GM11168 (cell line): ENCODE data around the gene SAPCD2.

Experiments used
- in situ Hi-C: fragments of 300-500 bp; cut with MboI; formaldehyde crosslinking; loops from one replicate; pipeline ENCODE4 v1.12.0; 2022; ENCODE audit warnings: low sequenced_read_pairs; ENCODE audit not compliant: unreplicated experiment

Gene SAPCD2

DNA sequence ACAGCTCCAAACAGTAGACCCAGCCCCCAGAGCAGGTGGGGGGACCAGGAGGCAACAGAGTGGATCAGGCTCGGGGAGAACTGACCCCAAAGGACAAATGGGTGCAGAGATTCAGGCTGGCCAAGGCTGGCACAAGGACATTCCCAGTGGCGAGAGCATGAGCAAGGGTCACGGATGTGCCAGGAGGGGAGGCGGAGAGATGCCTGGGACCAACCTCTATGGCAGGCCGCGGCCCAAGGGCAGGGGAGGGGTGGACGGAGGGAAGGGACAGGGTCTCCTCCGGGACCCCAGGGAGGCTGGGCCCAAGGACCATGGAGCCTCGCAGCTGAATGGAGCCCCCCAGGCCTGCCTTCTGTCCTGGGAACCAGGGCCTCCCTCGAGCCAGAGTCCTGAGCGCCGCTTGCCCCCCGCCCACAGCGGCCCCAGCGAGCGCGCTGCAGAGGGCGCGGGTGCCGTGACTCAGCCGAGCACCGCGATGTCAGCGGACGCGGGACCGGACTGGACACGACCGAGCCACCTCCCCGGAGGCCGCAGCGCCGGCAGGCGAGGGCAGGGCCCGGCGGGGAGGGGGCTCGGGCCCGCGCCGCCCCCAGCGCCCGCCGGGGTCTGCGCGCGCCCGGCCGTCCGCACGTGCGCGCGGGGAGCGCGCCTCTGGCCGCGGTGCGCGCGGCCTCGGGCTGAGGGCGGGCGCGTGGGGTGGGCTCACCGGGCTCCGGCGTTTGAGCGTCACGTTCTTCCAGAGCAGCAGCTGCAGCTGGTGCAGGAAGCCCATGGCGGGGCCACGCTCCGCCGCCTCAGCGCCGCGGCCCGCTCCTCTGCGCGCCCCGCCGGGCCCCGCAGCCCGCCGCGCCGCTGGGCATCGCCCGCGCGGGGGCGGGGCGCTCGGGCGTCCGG lies 42.7 kb downstream of the SAPCD2 start, which contains the start of gene ABCA2:
TSS of gene ABCA2 (minus strand) at position 869 of the 894 bp plus-strand sequence. CDS start at position 772, 97 bp downstream.
- in situ Hi-C loops = no loop called here

DNA sequence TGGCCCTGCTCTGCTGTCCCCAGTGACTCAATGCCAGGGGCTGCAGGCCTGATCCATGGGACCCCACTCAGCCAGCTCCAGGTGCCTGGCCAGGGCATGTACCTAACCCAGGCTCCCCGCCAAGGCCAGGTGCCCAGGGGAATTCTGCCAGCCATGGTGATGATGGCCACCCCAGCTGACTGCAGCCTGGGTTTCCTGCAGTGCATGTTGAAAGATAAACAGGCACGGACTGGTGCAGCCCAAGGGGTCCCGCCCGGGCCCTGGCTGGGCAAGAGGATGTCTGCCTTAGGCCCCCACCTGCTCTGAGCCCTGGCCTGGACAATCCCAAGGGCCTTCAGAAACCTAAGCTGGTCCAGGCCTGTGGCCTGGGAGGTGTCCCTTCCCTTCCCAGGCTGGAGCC lies 43.5 kb downstream of the SAPCD2 start:
- in situ Hi-C loops = no loop called here

DNA sequence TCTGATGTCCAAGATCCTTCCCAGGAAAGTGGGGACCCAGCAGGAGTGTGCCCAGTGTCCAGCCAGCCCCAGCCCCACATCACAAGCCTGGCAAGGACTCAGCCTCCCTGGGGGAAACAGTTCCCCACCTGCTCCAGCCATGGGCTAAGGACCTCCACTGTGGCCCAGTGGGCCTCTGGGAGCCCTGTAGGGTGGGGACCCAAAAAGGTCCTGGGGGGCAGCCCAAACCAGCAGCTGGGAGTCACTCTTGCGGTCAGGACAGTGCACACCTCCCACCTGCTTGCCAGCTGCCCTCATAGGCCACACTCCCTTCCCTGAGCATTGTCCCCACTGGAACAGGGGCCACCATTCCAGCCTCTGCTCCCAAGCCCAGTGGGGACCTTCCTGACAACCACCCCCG lies 44.0 kb downstream of the SAPCD2 start:
- in situ Hi-C loops = no loop called here

DNA sequence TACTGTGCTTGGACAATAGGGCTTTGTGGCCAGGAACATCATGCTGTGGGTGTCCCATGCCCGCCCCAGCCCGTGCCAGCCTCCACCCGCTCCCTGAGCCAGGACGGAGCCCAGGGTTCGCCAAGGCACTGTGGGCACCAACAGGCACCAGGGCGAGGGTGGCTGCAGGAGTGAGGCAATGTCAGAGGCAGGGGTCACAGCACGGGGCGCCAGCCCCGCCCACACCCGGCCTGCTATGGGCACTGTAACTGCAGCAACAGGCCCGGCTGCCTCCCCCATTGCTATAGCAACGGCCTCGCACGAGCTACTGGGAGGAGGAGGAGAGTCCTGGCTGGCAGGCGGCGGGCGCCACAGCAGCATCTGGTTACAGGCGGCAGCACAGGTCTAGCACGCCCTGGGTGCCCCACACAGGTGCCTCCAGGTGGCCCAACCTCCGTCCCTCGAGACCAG lies 44.8 kb downstream of the SAPCD2 start:
- in situ Hi-C loops = no loop called here

- in situ Hi-C loops = no loop called here
These were observed 46.8 kb downstream of the SAPCD2 start for GRCh38 chr9:137023583-137023991.

DNA sequence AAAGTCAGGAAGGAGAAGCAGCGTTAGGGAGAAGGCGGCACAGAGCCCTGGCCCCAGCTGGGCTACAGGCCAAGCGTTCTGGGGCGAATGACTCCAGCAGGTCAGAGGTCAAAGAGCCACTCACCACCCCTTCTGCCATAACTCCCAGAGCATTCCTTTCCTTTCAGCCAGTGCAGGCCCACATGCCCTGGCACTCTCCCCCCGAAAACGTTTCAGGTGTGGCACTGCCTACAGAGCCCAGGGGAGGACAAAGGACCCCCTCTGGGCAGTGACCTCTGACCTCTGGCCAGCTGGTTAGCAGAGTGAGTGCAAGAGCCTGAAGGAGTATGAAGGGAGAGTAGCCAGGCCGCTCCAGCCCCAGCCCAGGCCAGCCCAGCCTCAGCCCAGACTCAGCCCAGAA lies 47.2 kb downstream of the SAPCD2 start:
- in situ Hi-C loops = no loop called here

GRCh38 chr9:137022662-137023008 lies 47.7 kb downstream of the SAPCD2 start:
- in situ Hi-C loops = no loop called here

DNA sequence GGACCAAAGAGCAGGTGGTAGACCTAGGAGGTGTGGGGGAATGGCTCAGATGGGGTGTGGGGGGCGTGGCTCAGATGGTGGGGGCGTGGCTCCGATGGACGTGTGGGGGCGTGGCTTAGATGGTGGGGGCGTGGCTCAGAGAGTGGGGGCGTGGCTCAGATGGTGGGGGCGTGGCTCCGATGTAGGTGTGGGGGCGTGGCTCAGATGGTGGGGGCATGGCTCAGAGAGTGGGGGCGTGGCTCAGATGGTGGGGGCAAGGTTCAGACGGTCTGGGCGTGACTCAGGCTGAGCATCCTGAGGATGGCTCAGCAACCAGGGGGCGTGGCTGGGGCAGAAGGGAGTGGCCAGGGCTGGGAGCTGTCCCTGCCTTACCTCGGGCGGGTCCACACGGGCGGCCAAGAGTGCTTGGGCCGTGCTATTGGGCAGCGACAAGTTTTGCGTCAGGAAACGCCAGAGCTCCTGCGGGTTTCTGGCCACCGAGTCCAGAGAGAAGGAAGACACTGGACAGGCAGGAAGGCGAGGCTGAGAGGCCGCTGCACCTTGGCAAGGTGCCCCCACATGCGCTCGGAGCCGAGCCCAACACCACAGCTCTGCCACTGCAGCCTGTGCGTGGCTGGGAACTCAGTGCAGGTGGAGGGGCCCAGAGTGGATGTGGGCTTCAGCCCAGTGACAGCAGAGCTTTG lies 48.2 kb downstream of the SAPCD2 start:
- in situ Hi-C loops = no loop called here

DNA sequence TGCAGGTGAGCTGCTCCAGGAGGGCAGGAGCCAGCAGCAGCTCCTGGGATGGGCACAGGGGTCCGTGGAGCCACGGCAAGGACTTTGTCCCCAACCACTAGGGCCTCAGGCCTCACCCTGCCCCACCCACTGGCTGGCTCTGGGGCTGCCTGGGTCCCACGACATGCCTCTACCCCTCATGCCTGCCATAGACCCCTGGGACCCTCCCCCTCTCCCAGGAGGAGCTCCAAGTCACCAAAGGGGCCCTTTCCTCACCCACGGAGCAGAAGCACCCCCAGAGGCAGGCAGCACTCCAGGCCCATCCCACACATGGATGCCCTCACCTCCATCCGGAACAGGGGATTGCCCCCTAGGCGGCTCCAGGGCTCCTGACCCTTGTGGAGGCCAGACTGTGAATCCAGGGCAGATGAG lies 48.8 kb downstream of the SAPCD2 start:
- in situ Hi-C loops = no loop called here

DNA sequence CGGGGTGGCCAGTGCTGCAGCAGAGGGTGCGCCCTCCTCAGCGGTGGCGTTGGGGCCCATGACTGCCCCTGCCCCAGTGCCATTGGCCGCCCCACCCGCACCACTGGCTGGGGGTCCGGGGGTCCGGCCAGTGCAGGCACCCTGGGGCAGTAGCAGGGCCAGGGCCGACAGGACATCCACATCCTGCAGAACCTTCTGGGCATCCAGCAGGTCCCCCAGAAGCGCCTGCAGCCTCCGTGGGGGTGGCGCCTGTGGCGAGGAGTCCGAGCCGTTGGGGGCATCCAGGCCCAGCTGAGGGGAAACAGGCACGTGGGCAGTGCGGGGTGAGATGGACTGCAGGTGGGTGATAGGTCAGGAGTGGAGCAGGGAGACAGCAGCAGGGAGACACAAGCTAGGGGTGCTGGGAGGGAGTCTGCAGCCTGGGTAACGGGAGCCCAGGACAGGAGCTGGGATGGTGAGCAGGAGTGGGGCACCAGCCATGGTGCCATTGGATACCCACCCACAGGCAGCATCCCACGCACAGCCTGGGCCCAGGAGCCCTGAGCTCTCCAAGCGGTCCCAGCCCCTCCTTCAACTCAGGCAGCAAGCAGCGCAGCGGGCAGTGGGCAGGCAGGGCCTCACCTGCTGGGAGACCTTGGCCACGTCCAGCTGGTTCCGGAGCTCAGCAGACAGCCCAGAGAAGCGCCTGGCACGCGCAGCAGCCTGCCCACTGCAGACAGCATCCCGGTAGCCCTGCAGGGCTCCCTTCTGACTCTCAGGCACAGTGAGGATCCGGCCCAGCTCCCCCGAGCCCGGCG lies 49.4 kb downstream of the SAPCD2 start:
- in situ Hi-C loops = no loop called here

GRCh38 chr9:137019891-137020683 lies 50.3 kb downstream of the SAPCD2 start:
- in situ Hi-C loops = no loop called here

- in situ Hi-C loops = no loop called here
These were observed 51.4 kb downstream of the SAPCD2 start for GRCh38 chr9:137018761-137019559.

DNA sequence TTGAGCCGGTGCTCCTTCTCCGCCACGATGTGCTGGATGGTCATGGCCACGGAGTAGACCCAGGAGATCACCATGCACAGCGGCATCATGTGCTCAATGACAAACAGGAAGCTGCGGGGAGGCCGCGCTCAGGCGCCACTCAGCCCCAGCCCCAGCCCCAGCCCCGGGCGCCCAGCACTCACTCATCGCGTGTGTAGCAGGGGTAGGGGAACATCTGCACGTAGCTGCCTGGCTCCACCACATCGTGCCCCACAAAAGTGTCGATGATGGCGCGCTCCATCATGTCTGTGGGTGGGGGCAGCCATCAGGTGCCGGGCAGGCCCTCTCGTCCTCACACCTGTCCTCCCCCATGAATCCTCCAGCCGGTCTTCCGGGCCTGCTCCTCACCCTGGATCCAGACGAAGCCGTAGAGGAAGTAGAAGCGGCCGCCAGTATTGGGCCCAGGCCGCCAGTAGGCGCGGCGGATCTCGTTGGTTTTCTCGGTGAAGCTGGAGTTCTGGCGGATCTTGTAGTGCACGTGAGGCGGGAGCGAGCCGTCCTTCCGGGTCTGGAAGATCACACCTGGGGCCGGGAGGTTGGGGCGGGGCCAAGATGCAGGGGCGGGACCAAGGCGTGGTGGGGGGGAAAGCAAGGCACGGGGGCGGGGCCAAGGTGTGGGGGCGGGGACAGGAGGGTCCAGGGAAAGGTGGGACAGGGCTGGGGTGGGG lies 52.4 kb downstream of the SAPCD2 start:
- in situ Hi-C loops = no loop called here

GRCh38 chr9:137017071-137017470 lies 53.3 kb downstream of the SAPCD2 start:
- in situ Hi-C loops = no loop called here

DNA sequence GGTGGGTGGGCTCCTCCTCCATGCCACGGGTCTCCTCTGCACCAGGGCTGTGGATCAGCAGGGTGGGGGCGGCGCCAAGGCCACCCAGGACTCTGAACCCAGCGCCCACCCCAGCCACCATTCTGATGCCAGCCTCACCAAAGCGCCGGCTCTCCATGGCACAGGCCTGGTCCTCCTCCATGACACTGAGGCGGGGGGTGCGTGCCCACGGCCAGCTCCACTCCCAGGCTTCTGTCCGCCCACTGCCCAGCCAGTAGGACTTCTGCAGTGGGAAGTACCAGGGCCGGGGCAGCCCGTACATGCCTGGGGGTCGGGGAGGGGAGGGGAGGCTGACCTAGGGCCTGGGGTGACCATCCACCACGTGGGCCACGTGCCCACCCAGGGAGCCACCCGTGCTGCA lies 53.9 kb downstream of the SAPCD2 start:
- in situ Hi-C loops = no loop called here

GRCh38 chr9:137015976-137016375 lies 54.4 kb downstream of the SAPCD2 start:
- in situ Hi-C loops = no loop called here

DNA sequence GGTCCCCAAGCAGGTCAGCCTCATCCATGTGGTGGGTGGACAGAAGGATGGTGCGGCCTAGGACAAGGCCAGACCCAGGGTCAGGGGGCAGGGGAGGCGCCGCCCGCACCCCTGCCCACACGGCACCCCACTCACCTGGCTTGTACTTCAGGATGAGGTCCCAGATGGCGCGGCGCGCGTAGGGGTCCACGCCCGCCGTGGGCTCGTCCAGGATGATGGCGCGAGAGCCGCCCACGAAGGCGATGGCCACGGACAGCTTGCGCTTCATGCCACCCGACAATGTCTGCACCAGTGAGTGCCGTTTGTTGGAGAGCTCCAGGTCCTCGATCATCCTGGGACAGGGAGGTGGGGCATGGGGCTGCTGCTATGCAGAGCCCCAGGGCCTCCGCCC lies 54.8 kb downstream of the SAPCD2 start:
- in situ Hi-C loops = no loop called here

- in situ Hi-C loops = no loop called here
These were observed 55.4 kb downstream of the SAPCD2 start for GRCh38 chr9:137014776-137015539.
